DMS53 treated with DMSO at 0.1 percent for 48 hours (cell line): ENCODE measurements around the gene SPG11.
"Not testable (repeated sequence)": the region's sequence is repeated elsewhere in the genome, so short reads cannot be mapped to it uniquely, and the experiment has no call there.

ENCODE experiments used
- DNase-seq: peaks from one replicate; lab custom pipeline; 2025; ENCODE audit not compliant: unreplicated experiment; lab: John Stamatoyannopoulos, UW

Gene SPG11

GRCh38 chr15:44636976-44637375, 26.5 kb downstream of the SPG11 start:
- no peak for DNase-seq

GRCh38 chr15:44633603-44634002, 29.9 kb downstream of the SPG11 start:
- no peak for DNase-seq

- not testable (repeated sequence) for DNase-seq
Observed at GRCh38 chr15:44625286-44625685, 38.2 kb downstream of the SPG11 start.

- DNase-seq, result no peak
Observed at GRCh38 chr15:44623178-44623577, 40.3 kb downstream of the SPG11 start.

- DNase-seq, result no peak
Observed at GRCh38 chr15:44620081-44620480, 43.4 kb downstream of the SPG11 start.

- DNase-seq, result no peak
Observed at GRCh38 chr15:44616974-44617373, 46.5 kb downstream of the SPG11 start.

GRCh38 chr15:44606740-44607139, 56.7 kb downstream of the SPG11 start:
- DNase-seq, result no peak

GRCh38 chr15:44603126-44603525, 60.3 kb downstream of the SPG11 start:
- no peak for DNase-seq

GRCh38 chr15:44598892-44599291, 64.6 kb downstream of the SPG11 start:
- no peak for DNase-seq

- DNase-seq, result no peak
Observed at GRCh38 chr15:44598066-44598465, 65.4 kb downstream of the SPG11 start.

GRCh38 chr15:44596511-44597010, 66.9 kb downstream of the SPG11 start:
- DNase-seq, result no peak

- DNase-seq, result no peak
Observed at GRCh38 chr15:44595656-44596510, 67.6 kb downstream of the SPG11 start.

GRCh38 chr15:44595246-44595645, 68.2 kb downstream of the SPG11 start:
- no peak for DNase-seq

GRCh38 chr15:44593042-44593736, 70.3 kb downstream of the SPG11 start:
- DNase-seq, result no peak

- DNase-seq, result peak; percentile 22
Observed at GRCh38 chr15:44591326-44591725, 72.1 kb downstream of the SPG11 start.

- no peak for DNase-seq
Observed at GRCh38 chr15:44588541-44588940, 74.9 kb downstream of the SPG11 start.

- no peak for DNase-seq
Observed at GRCh38 chr15:44585633-44586032, 77.8 kb downstream of the SPG11 start.

- DNase-seq, result peak; percentile 0
Observed at GRCh38 chr15:44584162-44584749, 79.2 kb downstream of the SPG11 start.

GRCh38 chr15:44580105-44580504, 83.4 kb downstream of the SPG11 start:
- no peak for DNase-seq

- no peak for DNase-seq
Observed at GRCh38 chr15:44574734-44575133, 88.7 kb downstream of the SPG11 start.

GRCh38 chr15:44573386-44573785, 90.1 kb downstream of the SPG11 start:
- no peak for DNase-seq

- DNase-seq, result no peak
Observed at GRCh38 chr15:44570361-44570760, 93.1 kb downstream of the SPG11 start.
